Measurements from ENCODE around the gene IFT88. TPM values are rescaled to one million over a fixed set of nuclear protein-coding genes. Genes with fewer than 3 reads are reported as not detected.

The IFT88 gene
- total and polyA plus RNA-seq, 3 donors from 2014 or later: 56.6 to 111 (median 86.8) TPM

DNA sequence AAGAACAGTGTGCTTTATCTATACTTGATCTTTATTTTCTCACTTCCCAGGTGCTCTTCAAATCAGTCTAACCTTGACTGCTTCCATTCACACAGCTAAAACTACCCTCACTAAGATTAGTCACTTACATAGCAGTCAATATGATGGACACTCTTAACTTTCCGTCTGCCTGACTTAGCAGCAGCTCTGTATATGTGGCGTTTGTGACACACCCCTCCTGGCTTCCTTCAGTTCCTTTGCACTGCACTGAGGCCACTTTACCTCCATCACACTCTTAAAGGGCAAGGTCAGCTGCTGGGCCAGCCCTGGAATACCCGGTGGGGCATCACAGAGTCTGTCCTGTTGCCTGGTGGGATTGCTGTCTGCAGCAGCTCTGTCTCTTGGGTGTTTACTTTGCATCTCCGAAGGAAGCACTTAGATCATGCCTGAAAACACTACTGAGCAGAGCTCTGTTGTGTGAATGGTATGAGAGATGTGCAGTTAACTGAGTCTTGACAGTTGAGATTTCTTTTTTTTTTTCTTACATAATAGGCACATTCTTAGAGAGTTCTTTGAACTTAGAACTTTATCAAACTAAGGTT is 101.0 kb downstream of the IFT88 start:
- Histone ChIP-seq H3K4me1 (no peaks in the 10 kb centered on the region), H3K9me3 (no peaks in the 10 kb centered on the region), H3K36me3 (ENCODE audit: low read depth, missing control alignments) (no peaks in the 10 kb centered on the region), H3K27ac (no peak overlapping the region), H3K4me3 (no peak overlapping the region), H3K27me3 (no peaks in the 10 kb centered on the region)
- 66 to 88% methylated on average over 4 of the region's 4 CpGs for WGBS, 2 donors
- intact Hi-C loops (cut with DNase I; ENCODE audit: low total_unique reads): no loop called here
- TF ChIP-seq POLR2A (IDR thresholded peaks at IDR 0.05): no peak
- TF ChIP-seq, protein P1, sequence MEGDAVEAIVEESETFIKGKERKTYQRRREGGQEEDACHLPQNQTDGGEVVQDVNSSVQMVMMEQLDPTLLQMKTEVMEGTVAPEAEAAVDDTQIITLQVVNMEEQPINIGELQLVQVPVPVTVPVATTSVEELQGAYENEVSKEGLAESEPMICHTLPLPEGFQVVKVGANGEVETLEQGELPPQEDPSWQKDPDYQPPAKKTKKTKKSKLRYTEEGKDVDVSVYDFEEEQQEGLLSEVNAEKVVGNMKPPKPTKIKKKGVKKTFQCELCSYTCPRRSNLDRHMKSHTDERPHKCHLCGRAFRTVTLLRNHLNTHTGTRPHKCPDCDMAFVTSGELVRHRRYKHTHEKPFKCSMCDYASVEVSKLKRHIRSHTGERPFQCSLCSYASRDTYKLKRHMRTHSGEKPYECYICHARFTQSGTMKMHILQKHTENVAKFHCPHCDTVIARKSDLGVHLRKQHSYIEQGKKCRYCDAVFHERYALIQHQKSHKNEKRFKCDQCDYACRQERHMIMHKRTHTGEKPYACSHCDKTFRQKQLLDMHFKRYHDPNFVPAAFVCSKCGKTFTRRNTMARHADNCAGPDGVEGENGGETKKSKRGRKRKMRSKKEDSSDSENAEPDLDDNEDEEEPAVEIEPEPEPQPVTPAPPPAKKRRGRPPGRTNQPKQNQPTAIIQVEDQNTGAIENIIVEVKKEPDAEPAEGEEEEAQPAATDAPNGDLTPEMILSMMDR (IDR thresholded peaks at IDR 0.05): no peak
- DNase-seq: no peak

DNA sequence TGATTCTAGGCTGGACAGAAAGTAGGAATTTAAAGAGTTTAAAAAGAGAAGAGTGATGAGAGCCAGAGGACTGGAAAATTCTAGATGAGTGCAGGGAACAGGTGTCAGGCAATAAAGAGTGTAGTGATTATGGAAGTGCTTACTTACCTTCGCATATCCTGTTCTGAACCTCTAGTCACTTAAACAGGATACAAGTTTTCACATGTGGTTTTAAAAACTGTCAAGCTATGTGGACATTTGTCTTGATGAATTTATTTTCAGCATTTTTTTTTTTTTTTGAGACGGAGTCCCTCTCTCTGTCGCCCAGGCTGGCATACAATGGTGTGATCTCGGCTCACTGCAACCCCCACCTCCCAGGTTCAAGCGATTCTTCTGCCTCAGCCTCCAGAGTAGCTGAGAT is 102.2 kb downstream of the IFT88 start:
- Histone ChIP-seq H3K4me1 (no peaks in the 10 kb centered on the region), H3K36me3 (ENCODE audit: low read depth, missing control alignments) (no peaks in the 10 kb centered on the region), H3K27ac (no peak overlapping the region), H3K27me3 (no peaks in the 10 kb centered on the region), H3K9me3 (no peaks in the 10 kb centered on the region), H3K4me3 (no peak overlapping the region)
- TF ChIP-seq POLR2A (IDR thresholded peaks at IDR 0.05): no peak
- TF ChIP-seq, protein P1 (IDR thresholded peaks at IDR 0.05): no peak
- intact Hi-C loops (cut with DNase I; ENCODE audit: low total_unique reads): no loop called here
- no peak for DNase-seq
- WGBS, 2 donors: 76 to 93% methylated on average over 5 of the region's 5 CpGs

DNA sequence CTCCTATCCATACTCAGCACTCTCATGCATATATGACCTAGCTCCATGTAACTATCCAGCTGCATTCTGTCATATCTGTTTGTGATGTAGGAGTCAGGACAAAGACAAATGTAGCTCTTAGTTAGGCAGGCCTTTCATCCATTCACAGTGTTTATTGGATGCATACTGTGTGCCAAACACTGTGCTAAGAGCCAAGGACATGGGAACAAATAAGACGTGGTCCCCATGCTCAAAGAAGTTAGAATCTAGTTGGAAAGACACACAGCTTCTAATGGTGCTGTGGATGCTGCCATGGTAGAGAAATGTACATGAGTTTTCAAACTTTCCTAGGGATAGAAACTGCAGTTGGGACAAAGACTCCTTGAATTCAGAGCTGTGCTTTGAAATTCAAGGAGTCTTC is 104.8 kb downstream of the IFT88 start:
- Histone ChIP-seq H3K36me3 (ENCODE audit: low read depth, missing control alignments) (no peaks in the 10 kb centered on the region), H3K9me3 (no peaks in the 10 kb centered on the region), H3K27me3 (no peaks in the 10 kb centered on the region), H3K4me3 (no peak overlapping the region), H3K4me1 (no peaks in the 10 kb centered on the region), H3K27ac (no peak overlapping the region)
- DNase-seq: no peak
- 92 to 95% methylated on average over 1 of the region's 1 CpG for WGBS, 2 donors
- TF ChIP-seq, protein P1 (IDR thresholded peaks at IDR 0.05): no peak
- no peak for TF ChIP-seq POLR2A (IDR thresholded peaks at IDR 0.05)
- intact Hi-C loops (cut with DNase I; ENCODE audit: low total_unique reads): no loop called here

DNA sequence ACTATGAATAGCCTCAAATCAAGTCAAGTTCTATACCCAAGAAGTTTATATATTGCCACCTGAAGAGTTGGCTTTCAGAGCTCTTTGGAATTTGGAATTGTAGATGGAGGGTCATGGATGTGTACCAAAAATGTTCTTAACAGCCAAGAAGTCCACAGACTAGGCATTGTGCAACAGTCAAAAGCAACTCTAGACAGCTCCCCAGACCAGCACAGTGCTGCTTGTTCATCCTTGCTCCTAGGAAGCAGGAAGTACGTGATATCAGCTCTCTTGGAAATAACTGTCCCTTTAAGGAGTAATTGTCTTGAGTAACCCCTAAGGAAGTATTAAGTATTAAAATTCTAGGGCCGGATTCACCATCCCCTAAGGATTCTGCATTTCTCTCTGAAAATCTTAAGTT is 105.8 kb downstream of the IFT88 start:
- intact Hi-C loops (cut with DNase I; ENCODE audit: low total_unique reads): no loop called here
- TF ChIP-seq POLR2A (IDR thresholded peaks at IDR 0.05): no peak
- TF ChIP-seq, protein P1 (IDR thresholded peaks at IDR 0.05): no peak
- Histone ChIP-seq H3K4me1 (no peaks in the 10 kb centered on the region), H3K4me3 (no peak overlapping the region), H3K9me3 (no peaks in the 10 kb centered on the region), H3K27me3 (no peaks in the 10 kb centered on the region), H3K36me3 (ENCODE audit: low read depth, missing control alignments) (no peaks in the 10 kb centered on the region), H3K27ac (no peak overlapping the region)
- DNase-seq: no peak
- 41 to 81% methylated on average over 2 of the region's 2 CpGs for WGBS, 2 donors

DNA sequence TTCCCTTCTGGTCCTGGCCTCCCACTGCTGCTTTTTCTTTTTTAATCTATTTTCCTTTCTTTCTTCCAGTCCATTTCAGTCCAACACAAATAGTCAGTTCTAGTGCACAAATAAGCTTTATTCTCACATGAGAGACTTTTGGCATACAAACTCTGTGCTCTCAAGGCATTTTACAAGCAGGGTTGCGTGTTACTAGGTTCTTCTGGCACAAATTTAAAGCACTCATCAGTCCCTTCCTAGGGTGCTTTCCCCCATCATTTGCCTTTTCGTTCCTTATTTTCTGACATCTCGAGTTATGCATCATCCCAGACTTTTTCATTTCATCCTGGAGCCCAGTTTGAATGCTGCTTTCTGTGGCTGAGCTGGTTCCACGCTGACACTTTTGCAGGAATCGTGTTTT is 106.8 kb downstream of the IFT88 start:
- Histone ChIP-seq H3K36me3 (ENCODE audit: low read depth, missing control alignments) (no peaks in the 10 kb centered on the region), H3K27ac (no peak overlapping the region), H3K9me3 (no peaks in the 10 kb centered on the region), H3K27me3 (no peaks in the 10 kb centered on the region), H3K4me1 (no peaks in the 10 kb centered on the region), H3K4me3 (no peak overlapping the region)
- DNase-seq: no peak
- 69 to 89% methylated on average over 5 of the region's 5 CpGs for WGBS, 2 donors
- TF ChIP-seq, protein P1 (IDR thresholded peaks at IDR 0.05): no peak
- TF ChIP-seq POLR2A (IDR thresholded peaks at IDR 0.05): no peak
- intact Hi-C loops (cut with DNase I; ENCODE audit: low total_unique reads): no loop called here
